GM15510 (cell line): ENCODE results near the gene TIMM50.

ENCODE experiments used
- POLR2A ChIP-seq: IDR thresholded peaks from 3 replicates; pipeline ENCODE4 v1.6.1; 2011; ENCODE audit warnings: borderline replicate concordance; ENCODE audit not compliant: insufficient read length; ENCODE audit errors: extremely low read depth

Gene TIMM50

GRCh38 chr19:39532233-39533002 is 51.8 kb downstream of the TIMM50 start, which contains the start of gene EID2B:
TSS of gene EID2B (minus strand) at chr19:39532852. CDS start at chr19:39532802, 50 bp downstream.
- peak; percentile 75 for TF ChIP-seq POLR2A

- no peak for TF ChIP-seq POLR2A
Measured at GRCh38 chr19:39533003-39533512, 52.4 kb downstream of the TIMM50 start.

- TF ChIP-seq POLR2A = no peak
Measured at GRCh38 chr19:39533791-39534190, 53.2 kb downstream of the TIMM50 start.

- no peak for TF ChIP-seq POLR2A
Measured at GRCh38 chr19:39539165-39539517, 58.5 kb downstream of the TIMM50 start.

- TF ChIP-seq POLR2A = peak; percentile 85
Measured at GRCh38 chr19:39539518-39540332, 59.1 kb downstream of the TIMM50 start, which contains the start of gene EID2. TSS of gene EID2 (minus strand) at chr19:39540161. CDS start at chr19:39540079, 82 bp downstream.

GRCh38 chr19:39540333-39540673 is 59.7 kb downstream of the TIMM50 start:
- TF ChIP-seq POLR2A = no peak
